NOMO-1 treated with dmso at 0.1 percent for 144 hours (cell line): ENCODE results near the gene WDR90.
A peak's percentile ranks its signal among the peaks of the same experiment; 100 is the strongest.

ENCODE experiments used
- DNase-seq: peaks from one replicate; lab custom pipeline; 2025; ENCODE audit not compliant: unreplicated experiment; lab: John Stamatoyannopoulos, UW

WDR90 gene

DNA sequence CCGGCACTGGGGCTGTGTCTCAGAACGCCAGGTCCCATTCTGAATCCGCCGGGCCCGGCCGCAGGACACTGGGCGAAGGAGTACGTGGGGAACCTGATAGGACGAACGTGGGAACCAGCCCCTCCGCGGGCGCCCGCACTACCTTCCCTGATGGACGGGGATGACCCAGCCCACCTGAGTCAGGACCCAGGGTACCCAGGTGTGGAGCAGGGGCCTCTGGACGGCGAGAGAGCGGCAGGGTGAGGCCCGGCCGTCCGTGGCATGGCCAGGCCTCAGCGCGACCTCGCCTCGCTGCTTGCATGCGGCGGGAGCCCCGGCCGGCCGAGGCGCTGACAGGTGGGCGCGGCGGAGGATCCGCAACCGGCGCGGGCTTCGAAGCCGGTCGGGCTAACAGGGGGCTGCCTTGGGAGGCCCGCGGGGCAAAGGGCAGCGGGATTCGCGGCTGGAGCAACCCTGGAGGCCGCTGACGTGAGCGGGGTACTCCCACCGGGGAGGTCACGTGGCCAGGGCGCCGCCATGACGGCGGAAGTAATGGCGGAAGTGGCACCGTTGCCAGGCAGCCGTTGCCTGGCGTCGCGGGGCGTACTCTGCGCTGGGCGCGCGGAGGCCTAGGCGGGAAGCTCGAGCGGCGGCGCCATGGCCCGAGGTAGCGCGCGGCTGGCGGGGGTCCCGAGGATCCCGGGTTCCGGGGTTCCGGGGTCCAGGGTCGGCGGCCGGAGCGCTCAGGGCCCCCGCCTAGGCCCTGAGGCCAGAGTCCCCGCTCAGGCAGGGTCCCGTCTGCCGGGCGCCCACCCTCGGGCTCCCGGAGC lies at the start of gene WDR90:
Gene WDR90 (plus strand): TSS at position 585 of the 809 bp plus-strand sequence. CDS start 52 bp downstream, at position 637.
- DNase-seq, result peak; percentile 90

DNA sequence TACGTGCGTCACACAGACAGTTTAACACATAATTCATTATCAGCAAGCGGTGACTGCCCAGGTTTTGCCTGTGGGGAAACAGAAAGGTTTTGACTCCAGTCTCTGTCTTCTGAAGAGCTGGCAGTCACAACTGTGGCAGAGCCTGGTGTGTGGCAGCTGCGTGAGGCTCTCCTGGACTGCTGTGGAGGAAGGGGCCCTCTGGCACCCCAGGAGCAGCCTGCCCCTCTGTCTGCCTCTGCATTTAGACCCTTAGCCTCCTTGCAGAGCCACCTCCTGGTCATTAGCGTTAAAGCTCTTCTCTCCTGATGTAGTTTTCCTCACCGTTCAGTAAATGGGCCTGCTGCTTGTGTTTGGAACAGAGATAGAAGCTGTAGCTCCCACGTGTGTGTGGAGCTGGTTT lies 48.4 kb upstream of the WDR90 start:
- no peak for DNase-seq

DNA sequence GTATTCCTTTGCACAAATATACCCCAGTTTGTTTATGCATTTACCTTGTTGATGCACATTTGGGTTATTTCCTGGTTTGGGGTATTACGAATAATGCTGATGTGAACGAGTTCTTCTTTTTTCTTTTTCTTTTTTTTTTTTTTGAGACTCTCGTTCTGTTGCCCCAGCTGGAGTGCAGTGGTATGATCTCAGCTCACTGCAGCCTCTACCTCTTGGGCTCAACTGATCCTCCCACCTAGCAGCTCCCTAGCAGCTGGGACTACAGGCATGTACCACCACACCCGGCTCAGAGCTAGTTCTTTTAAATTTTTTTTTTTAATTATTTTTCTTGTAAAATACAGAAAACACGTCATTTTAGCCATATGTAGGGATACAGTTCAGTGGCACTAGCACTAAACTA lies 45.2 kb upstream of the WDR90 start:
- no peak for DNase-seq

DNA sequence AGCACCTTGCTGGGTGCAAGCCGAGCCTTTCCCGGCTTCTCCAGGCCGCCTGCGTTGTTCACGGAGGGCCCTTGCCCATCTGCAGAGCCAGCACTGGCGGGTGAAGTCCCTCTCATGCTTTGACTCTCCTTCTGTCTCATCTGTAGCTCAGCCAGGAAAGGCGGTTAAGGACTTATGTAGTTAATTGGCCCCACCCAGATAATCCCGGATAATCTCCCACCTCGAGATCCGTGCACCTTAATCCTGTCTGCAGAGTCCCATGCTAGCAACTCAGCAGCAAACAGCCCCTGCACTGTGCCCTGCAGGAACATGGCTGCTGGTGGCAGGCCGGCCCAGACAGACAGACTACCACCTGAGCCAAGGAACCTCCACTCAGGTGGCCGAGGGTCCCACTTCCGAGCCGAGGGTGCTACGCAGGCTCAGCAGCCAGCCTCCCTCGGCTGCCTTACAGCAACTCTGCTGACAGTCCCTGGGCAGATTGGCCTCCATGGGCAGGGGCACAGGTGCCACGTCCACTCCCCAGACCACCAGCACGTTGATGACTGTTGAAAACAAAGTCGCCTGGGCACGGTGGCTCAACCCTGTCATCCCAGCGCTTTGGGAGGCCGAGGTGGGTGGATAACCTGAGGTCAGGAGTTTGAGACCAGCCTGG lies 42.4 kb upstream of the WDR90 start:
- no peak for DNase-seq

DNA sequence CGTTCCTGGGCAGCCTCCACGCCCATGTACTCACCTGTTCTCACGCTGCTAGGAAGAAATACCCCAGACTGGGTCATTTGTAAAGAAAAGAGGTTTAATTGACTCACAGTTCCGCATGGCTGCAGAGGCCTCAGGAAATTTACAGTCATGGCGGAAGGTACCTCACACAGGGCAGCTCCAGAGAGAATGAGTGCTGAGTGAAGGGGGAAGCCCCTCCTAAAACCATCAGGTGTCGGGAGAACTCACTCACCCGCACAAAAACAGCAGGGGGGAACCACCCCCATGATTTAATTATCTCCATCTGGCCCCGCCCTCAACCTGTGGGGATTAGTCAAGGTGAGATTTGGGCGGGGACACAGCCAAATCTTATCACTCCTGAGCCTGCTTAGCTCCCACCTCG lies 41.1 kb upstream of the WDR90 start:
- DNase-seq, result no peak

DNA sequence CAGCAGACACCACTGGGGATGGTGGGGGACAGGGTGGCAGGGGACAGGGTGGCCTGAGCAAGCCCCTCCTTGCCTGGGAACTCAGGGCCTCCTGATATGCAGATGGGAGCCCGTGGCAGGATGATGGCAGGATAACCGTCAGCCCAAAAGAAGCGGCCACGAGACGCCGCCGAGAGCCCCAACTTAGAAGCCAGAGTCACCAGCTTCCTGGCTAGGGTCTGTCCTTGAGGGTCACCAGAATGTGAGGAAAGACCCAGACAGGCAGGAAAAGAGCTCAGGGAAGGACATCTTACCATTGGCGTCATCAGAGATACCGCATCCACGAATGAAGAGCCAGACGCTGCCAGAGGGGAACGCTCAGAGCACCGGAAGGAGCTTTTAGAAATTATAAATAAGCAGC lies 39.8 kb upstream of the WDR90 start:
- no peak for DNase-seq

DNA sequence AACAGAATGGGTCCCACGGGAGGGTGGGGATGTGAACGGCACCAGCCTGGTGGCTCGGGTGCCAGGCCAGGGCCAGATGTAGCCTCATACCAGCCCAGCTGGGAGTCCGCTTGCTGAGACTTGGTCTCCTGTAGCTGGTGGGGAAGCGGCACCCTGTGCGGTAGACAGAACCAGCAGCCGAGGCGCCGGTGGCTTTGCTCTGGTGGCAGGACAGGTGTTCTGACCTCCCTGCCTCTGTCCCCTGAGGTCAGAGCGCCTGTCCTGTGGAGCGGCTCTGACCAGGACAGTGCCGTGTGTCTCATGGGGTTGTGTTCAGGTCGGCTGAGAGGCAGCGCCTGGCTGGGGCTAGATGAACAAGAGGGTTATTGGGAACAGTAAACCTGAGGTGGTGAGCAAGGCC lies 39.2 kb upstream of the WDR90 start:
- no peak for DNase-seq

DNA sequence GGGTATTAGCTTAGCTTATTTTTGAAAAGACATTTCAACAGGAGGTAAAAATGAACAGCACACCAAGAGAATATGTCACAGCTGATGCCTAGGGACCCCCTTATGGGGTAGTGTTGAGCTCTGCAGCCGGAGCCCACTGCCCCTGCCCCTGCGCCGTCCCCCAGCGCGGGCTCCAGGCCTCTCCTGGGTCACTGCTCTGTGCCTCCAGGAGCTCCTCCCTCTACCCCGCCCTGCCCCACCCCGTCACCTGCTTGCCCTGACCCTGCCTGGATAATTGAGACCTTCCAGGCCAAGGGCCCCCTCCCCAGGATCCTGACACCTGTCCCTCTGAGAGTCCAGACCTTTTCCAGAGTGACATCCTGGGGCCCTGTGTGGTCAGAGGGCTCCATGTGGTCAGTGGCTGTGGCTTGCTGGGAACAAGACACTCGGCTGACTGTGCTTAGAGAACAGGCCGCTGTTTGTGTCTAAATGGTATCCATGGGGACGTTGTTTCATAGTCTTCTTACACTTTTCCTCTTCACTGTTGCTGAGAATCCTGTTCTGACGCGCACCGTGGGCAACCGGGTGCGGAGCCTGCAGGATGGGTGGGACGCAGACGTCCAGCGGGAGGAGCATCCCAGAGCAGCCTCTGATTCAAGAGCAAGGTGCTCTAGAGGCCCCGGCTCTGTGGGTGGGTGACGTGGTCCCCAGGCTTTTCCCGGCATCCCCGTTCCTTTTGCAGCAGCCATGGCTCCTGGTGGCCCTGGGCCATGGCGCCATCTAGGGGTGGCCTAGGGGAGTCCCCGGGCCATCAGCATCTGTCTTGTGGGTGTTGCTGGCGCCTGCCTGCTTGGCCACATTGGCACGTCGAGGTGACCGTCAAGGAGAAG lies 38.4 kb upstream of the WDR90 start:
- no peak for DNase-seq

DNA sequence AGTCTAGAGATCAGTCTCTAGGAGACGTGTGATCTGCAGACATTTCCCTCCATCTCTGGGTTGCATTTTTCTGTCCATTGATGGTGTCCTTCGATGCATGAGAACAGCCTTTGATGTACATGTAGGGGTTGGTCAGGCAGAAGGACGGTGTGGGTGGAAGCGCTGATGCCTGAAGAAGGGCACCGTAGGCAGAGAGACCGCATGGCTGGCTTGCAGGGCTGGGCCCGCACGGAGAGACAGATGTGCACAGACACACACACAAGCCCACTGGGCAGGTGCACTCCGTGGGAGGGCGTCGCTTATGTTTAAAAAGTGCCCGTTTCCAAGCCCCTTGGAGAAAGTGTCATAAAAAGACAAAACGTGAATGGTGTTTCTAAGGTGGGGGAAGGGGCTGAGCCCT lies 34.0 kb upstream of the WDR90 start:
- no peak for DNase-seq

DNA sequence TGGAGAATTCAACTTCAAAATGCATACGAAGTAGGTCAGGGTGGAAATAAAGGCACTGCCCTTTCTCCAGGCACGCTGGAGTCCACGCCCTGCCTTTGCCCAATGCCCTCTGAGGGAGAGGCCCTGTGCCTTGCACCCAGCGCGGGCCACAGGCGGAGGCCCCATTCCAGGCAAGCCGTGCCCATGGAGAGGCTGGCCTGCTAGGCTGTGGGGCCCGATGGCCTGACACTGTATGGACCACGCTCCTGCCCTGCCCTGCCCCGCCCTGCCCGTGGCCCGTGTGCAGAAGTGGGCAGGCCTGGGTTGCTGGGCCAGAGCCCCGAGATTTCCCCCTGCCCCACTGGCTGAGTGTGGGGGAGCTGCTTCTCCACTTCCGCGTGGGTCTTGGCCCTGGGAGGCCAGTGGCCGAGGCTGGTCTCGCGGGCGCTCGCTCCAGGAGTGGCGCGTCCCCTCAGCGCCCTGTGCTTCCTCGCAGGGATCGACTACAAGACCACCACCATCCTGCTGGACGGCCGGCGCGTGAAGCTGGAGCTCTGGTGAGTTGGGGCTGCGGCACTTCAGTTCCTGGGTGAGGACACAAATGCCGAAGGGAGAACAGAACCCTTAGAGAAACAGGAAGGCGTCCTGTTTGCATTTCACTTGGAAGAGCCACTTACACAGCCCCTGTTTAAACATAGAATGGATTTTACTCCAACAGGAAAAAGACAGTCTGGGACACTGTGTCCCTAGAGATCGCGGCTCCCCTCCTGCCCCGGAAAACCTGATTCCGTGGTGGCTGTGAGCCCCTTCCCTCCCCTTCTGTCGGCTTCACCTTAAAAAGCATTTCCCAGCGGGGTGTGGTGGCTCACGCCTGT lies 32.2 kb upstream of the WDR90 start:
- DNase-seq, result no peak

DNA sequence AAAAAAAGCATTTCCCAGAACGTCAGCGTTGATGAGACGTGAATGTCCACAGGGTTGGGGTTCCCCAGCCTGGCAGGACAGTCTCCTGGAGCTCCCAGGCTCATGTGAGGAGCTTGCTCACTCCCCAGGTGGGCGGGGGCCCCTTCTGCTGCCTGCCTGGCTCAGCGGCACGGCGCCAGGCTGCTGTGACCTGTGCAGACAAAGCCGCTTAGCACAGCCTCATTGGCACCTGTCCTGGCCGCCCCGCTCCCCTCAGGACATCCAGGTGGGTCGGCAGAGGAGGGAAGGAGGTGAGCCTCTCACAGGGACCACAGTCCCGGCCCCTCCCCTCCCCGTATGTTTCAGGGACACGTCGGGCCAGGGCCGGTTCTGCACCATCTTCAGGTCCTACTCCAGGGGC lies 31.3 kb upstream of the WDR90 start:
- no peak for DNase-seq

DNA sequence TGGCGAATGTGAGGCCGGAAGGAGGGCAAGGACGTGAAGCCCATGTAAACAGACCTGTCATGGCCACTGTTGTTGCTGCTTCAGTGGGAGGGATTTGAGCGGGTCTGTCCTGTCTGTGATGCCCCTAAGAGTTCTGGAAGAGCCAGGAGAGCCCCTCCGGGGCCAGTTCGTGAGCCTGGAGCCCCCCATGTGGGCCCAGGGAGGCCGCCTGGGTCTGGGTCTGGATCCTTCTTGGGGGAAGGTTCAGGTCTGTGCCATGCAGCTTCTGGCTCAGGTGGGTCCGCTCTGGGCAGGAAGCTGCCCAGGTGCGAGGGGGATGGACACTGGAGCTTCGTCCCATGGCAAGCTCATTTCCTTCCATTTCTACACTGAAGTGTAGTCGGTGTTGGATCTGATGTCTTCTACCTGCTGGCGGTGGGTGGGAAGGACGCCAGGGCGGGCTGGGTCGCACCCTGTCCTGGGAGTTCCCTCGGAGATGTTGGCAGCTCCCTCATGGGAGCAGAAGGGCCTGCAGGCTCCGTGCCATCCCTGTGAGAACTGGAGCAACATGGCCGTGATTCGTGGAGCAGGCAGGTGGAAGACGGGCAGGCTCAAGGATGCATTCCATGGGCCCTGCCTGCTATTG lies 29.6 kb upstream of the WDR90 start:
- no peak for DNase-seq

DNA sequence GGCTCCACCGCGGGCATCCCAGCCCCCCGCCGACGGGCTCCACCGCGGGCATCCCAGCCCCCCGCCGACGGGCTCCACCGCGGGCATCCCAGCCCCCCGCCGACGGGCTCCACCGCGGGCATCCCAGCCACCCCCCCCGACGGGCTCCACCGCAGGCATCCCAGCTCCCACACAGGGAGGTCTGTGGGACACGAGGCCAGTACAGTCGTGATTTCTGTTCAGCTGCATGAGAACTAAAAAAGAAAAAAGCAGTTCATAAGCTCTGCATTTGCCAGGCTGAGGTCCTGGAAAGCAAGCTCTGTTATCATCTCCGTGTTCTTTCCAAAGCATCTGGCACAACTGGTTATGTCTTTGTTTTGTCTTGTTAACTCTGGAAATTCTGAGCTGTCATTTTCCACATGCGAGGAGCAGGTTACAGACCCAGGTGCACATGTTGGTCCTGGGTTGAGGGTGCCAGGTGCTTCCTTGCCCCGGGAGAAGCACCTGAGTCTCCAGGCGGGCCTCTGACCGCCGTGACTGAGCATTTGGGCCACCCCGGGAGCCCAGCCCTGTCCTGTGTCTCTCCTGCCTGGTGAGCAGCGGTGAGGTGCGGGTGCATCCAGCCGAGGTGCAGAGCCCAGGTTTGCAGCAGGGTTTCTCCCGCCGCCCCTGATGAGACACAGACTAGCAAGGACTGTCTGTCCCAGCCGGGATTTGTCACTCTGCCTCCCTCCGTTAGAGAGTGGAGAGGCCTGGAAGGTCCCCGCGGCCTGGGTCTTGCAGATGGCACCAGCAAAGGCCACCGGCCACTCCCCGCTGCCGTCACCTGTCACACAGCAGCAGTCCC lies 28.3 kb upstream of the WDR90 start:
- DNase-seq, result no peak

DNA sequence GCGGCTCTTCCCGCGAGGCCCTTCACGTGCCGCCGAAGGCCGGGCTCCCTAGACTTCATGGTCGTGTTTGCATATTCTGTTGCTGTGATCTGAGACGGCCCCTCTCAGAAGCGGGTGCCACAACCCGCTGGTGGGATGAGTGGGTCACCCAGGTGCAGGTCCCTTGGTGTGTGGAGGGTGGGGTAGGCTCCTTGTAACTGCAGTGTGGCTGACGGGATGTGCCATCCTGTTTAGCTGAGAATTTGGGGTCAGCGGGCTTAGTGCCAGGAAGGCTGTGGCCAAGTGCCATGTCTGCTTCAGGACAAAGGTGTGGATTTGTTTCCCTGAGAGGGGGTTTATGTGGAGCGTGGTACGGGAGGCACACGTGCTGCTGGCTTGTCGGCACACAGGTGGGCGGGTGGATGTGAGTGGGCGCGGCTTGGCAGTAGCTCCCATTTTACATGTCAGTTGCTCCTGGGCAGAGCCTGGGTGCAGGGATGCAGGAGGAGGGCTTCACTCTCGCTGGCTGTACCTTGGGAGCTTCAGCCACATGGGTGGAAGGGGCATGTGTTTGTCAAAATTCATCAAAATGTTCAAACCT lies 27.5 kb upstream of the WDR90 start:
- no peak for DNase-seq

DNA sequence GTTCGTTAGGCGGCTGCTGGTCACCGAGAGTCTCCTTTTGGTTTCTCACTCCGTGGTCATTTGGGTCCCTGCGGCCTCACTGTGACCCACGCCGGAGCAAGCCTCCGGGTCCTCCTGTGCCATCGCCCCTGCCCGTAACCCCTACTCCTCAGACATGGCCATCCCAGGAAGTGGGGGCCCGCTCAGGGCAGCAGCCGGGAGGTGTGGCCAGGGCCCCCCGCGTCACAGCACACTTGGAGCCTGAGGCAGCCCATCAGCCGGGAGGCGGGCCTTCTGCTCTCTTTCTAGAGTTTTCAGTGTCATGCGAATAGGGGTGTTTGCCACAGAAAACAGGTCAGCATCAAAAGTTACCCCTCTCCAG lies 26.3 kb upstream of the WDR90 start:
- no peak for DNase-seq

DNA sequence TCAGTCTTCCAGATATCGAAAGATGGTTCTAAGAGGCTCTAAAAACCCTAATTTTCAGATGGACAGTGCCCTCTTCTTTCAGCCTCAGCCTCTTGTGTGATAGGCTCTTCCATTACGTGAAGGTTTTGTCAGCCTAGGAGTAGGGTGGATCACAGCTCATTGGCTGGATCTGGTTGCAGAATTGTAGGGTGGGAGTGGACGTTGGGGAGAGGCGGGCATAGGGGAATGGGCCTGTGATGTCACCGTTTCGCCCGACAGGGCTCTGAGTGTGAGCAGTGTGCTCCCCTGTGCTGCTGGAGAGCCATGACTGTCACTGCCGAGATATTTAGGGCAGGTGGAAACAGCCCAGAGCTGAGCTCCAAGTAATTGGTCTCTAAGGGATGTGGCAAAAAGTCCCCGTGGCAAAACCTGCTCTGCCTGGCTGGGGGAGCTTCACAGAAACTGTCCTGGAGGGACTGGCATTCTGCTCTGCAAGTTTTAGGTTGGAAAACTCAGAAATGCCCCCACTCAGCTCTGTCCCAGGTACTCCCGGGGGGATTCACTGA lies 24.6 kb upstream of the WDR90 start:
- DNase-seq, result no peak

DNA sequence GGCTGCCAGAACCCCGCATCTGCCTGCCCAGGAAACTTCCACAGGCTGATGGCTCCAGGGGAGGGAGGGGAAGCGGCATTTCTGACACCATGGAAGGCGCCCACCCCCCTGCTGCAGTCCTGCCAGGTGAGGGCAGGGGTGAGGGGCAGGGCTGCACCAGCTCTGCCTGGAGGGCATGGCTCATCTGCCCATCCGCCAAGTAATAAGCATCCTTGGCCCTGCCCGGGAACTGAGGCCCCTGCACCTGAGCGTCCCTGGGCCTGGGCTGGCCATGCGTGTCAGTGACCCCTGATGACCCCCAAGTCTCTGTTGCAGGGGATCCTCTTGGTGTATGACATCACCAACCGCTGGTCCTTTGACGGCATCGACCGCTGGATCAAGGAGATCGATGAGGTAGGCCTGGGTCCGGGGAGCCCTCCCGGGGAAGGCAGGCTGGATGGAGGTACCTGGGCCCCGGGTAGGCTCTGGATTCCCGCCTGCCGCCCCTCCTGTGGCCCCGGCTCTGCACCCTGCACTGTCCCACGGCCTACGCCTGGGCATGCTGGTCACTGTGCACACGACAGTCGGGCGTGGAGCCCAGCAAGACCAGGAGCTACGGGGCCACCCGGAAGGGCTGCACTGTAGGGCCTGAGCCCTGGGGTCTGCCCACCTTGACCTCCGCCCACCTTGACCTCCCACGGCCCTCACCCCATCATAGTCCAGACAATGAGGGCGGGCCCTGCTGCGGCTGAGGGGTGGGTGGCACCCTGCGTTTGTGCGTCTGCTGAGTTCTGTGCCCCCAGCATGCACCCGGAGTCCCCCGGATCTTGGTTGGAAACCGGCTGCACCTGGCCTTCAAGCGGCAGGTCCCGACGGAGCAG lies 23.8 kb upstream of the WDR90 start:
- DNase-seq, result no peak
